HuH-7.5 (cell line): Measurements from ENCODE around the gene CYB561D2.
A peak's percentile ranks its signal among the peaks of the same experiment; 100 is the strongest.

Experiments used
- DNase-seq: peaks from one replicate; pipeline ENCODE4 v3.0.0; 2011; ENCODE audit warnings: low spot score

Gene CYB561D2

GRCh38 chr3:50365842-50366220, 15.2 kb downstream of the CYB561D2 start:
- no peak for DNase-seq

GRCh38 chr3:50369012-50369670, 18.5 kb downstream of the CYB561D2 start:
- DNase-seq: no peak

- no peak for DNase-seq
These were observed 19.9 kb downstream of the CYB561D2 start for GRCh38 chr3:50370594-50370993.

GRCh38 chr3:50371133-50371685, 20.5 kb downstream of the CYB561D2 start:
- DNase-seq: no peak

GRCh38 chr3:50372349-50372748, 21.7 kb downstream of the CYB561D2 start:
- DNase-seq: peak; percentile 45

GRCh38 chr3:50373146-50374051, 22.7 kb downstream of the CYB561D2 start:
- DNase-seq: no peak

GRCh38 chr3:50374363-50375257, 23.9 kb downstream of the CYB561D2 start:
- no peak for DNase-seq

GRCh38 chr3:50375258-50375931, 24.7 kb downstream of the CYB561D2 start:
- no peak for DNase-seq

- DNase-seq: no peak
These were observed 27.4 kb downstream of the CYB561D2 start for GRCh38 chr3:50378024-50378423.

GRCh38 chr3:50378757-50379156, 28.1 kb downstream of the CYB561D2 start:
- DNase-seq: no peak

GRCh38 chr3:50380405-50381085, 29.9 kb downstream of the CYB561D2 start:
- DNase-seq: no peak

- no peak for DNase-seq
These were observed 30.7 kb downstream of the CYB561D2 start for GRCh38 chr3:50381383-50381782.

- DNase-seq: no peak
These were observed 32.1 kb downstream of the CYB561D2 start for GRCh38 chr3:50382722-50383121.

GRCh38 chr3:50383750-50384149, 33.1 kb downstream of the CYB561D2 start:
- DNase-seq: no peak

- no peak for DNase-seq
These were observed 35.1 kb downstream of the CYB561D2 start for GRCh38 chr3:50385754-50386153.

- DNase-seq: peak; percentile 73
These were observed 37.5 kb downstream of the CYB561D2 start for GRCh38 chr3:50388016-50388719.

GRCh38 chr3:50388720-50389413, 38.2 kb downstream of the CYB561D2 start:
- no peak for DNase-seq

GRCh38 chr3:50389414-50389767, 38.7 kb downstream of the CYB561D2 start:
- no peak for DNase-seq

- no peak for DNase-seq
These were observed 40.0 kb downstream of the CYB561D2 start for GRCh38 chr3:50390508-50391224.
